Mesodermal cell (in vitro differentiated cells): Measurements from ENCODE around the gene UNK.
A peak's percentile ranks its signal among the peaks of the same experiment; 100 is the strongest.
"Not testable (repeated sequence)": the region's sequence is repeated elsewhere in the genome, so short reads cannot be mapped to it uniquely, and the experiment has no call there.

Experiments used
- H3K27ac ChIP-seq: 2 replicates; pipeline ENCODE4 v1.7.0; 2013; ENCODE audit warnings: mild to moderate bottlenecking, low read depth, low read length, moderate library complexity; ENCODE audit not compliant: severe bottlenecking
- H3K36me3 ChIP-seq: 2 replicates; pipeline ENCODE4 v1.7.1; 2013; ENCODE audit warnings: mild to moderate bottlenecking, low read length, moderate library complexity; ENCODE audit not compliant: control insufficient read depth, insufficient read depth
- H3K4me1 ChIP-seq: one replicate; pipeline ENCODE4 v1.7.1; 2013; ENCODE audit warnings: mild to moderate bottlenecking, low read length; ENCODE audit not compliant: insufficient read depth, control insufficient read depth, poor library complexity, severe bottlenecking
- H3K4me3 ChIP-seq: 2 replicates; pipeline ENCODE4 v1.7.0; 2013; ENCODE audit warnings: low read length, control low read depth, mild to moderate bottlenecking; ENCODE audit not compliant: insufficient read depth, poor library complexity, severe bottlenecking; ENCODE audit errors: extremely low read depth
- H3K9me3 ChIP-seq: 2 replicates; pipeline ENCODE4 v1.7.1; 2013; ENCODE audit warnings: mild to moderate bottlenecking, low read length, moderate library complexity; ENCODE audit not compliant: control insufficient read depth
- WGBS, 2 experiments: methylation state at CpG; one replicate each; pipeline ENCODE4 v1.1.5; 2013; ENCODE audit warnings: missing lambda C conversion rate in 2 of 2; ENCODE audit not compliant: insufficient coverage in 2 of 2; 5-methylcytosine and 5-hydroxymethylcytosine counted together

Gene UNK

GRCh38 chr17:75854881-75855309 lies 70.3 kb downstream of the UNK start:
- Histone ChIP-seq H3K4me1 (peaks cover 15% of the 10 kb centered on the region), H3K36me3 (peaks cover 28% of the 10 kb centered on the region), H3K9me3 (no peaks in the 10 kb centered on the region), H3K27ac (peak overlapping the region; percentile 82), H3K4me3 (peak overlapping the region; percentile 88)
- WGBS, 2 experiments: 0 to 2% methylated on average over 9 to 11 of the region's 19 CpGs

- Histone ChIP-seq H3K9me3 (no peaks in the 10 kb centered on the region), H3K4me3 (peak within 1 kb of the TSS; percentile 88), H3K27ac (peak within 1 kb of the TSS; percentile 93), H3K4me1 (peaks cover 14% of the 10 kb centered on the region), H3K36me3 (peaks cover 23% of the 10 kb centered on the region)
- 0 to 1% methylated on average over 31 to 36 of the region's 58 CpGs for WGBS, 2 experiments
These were observed 70.9 kb downstream of the UNK start, which contains the start of gene WBP2 for GRCh38 chr17:75855310-75856061. Gene WBP2, minus strand, starts transcription at chr17:75855335. Its CDS starts 38 bp downstream, at chr17:75855297.

GRCh38 chr17:75856062-75856756 lies 71.6 kb downstream of the UNK start:
- peaks cover 14% of the 10 kb centered on the region for H3K4me1 ChIP-seq
- no peaks in the 10 kb centered on the region for H3K9me3 ChIP-seq
- peaks cover 16% of the 10 kb centered on the region for H3K36me3 ChIP-seq
- WGBS, 2 experiments: 4 to 6% methylated on average over 19 to 22 of the region's 24 CpGs
- peak overlapping the region; percentile 93 for H3K27ac ChIP-seq
- H3K4me3 ChIP-seq: peak overlapping the region; percentile 88

- H3K27ac ChIP-seq, H3K9me3 ChIP-seq, H3K4me3 ChIP-seq, H3K36me3 ChIP-seq, H3K4me1 ChIP-seq: not testable (repeated sequence)
- WGBS, 2 experiments: 93 to 94% methylated on average over 7 to 8 of the region's 10 CpGs
These were observed 74.8 kb downstream of the UNK start for GRCh38 chr17:75859358-75859757.

- H3K36me3 ChIP-seq: no peaks in the 10 kb centered on the region
- H3K9me3 ChIP-seq: no peaks in the 10 kb centered on the region
- no peak overlapping the region for H3K4me3 ChIP-seq
- 92 to 94% methylated on average over 8 of the region's 9 CpGs for WGBS, 2 experiments
- no peaks in the 10 kb centered on the region for H3K4me1 ChIP-seq
- no peak overlapping the region for H3K27ac ChIP-seq
These were observed 77.3 kb downstream of the UNK start for GRCh38 chr17:75861927-75862317.

- Histone ChIP-seq H3K4me1 (peaks cover 3% of the 10 kb centered on the region), H3K36me3 (no peaks in the 10 kb centered on the region), H3K27ac (peak overlapping the region; percentile 36), H3K9me3 (no peaks in the 10 kb centered on the region), H3K4me3 (no peak overlapping the region)
- 72 to 89% methylated on average over 6 to 8 of the region's 8 CpGs for WGBS, 2 experiments
These were observed 79.9 kb downstream of the UNK start for GRCh38 chr17:75864448-75864871.

- not testable (repeated sequence) for H3K9me3 ChIP-seq, H3K27ac ChIP-seq, H3K4me1 ChIP-seq, H3K36me3 ChIP-seq, H3K4me3 ChIP-seq
- WGBS, 2 experiments: 94 to 95% methylated on average over 3 of the region's 4 CpGs
These were observed 80.3 kb downstream of the UNK start for GRCh38 chr17:75864887-75865286.

GRCh38 chr17:75865404-75866188 lies 81.0 kb downstream of the UNK start:
- 91 to 92% methylated on average over 9 to 11 of the region's 17 CpGs for WGBS, 2 experiments
- not testable (repeated sequence) for H3K9me3 ChIP-seq, H3K4me1 ChIP-seq, H3K27ac ChIP-seq, H3K4me3 ChIP-seq, H3K36me3 ChIP-seq

- not testable (repeated sequence) for H3K9me3 ChIP-seq, H3K36me3 ChIP-seq, H3K4me3 ChIP-seq, H3K27ac ChIP-seq
- peaks cover 14% of the 10 kb centered on the region for H3K4me1 ChIP-seq
- WGBS, 2 experiments: 95 to 97% methylated on average over 7 to 8 of the region's 12 CpGs
These were observed 84.2 kb downstream of the UNK start for GRCh38 chr17:75868730-75869281.

- Histone ChIP-seq H3K4me3 (no peak overlapping the region), H3K36me3 (peaks cover 3% of the 10 kb centered on the region), H3K4me1 (peaks cover 14% of the 10 kb centered on the region), H3K27ac (peak overlapping the region; percentile 23), H3K9me3 (no peaks in the 10 kb centered on the region)
- WGBS, 2 experiments: 90 to 93% methylated on average over 18 to 20 of the region's 23 CpGs
These were observed 84.9 kb downstream of the UNK start for GRCh38 chr17:75869282-75870141.
